Activated CD4-positive, alpha-beta memory T cell treated with anti-CD3 and anti-CD28 coated beads for 36 hours (primary cell): ENCODE data around the gene KBTBD13. TPM values are rescaled to one million over a fixed set of nuclear protein-coding genes. Genes with fewer than 3 reads are reported as not detected.
A peak's percentile ranks its signal among the peaks of the same experiment; 100 is the strongest.

Experiments
- CTCF ChIA-PET: fragments of 350-600 bp; sonication (Branson Sonifier 250); formaldehyde crosslinking; loops from one replicate; lab custom pipeline; 2021; ENCODE audit warnings: antibody characterized with exemption, inconsistent platforms; lab: Charles Lee
- POLR2A ChIA-PET: fragments of 350-600 bp; sonication (Branson Sonifier 250); formaldehyde crosslinking; loops from one replicate; lab custom pipeline; 2021; ENCODE audit warnings: antibody characterized with exemption; lab: Charles Lee
- DNase-seq: peaks from one replicate; pipeline ENCODE4 v3.0.0-alpha.2; 2020
- H3K27ac Mint-ChIP-seq: one replicate; pipeline ENCODE4 v1.8.0; 2021; ENCODE audit warnings: mixed read lengths
- H3K27me3 Mint-ChIP-seq: one replicate; pipeline ENCODE4 v1.8.0; 2021; ENCODE audit warnings: mixed read lengths
- H3K36me3 Mint-ChIP-seq: one replicate; pipeline ENCODE4 v1.8.0; 2021; ENCODE audit warnings: mixed read lengths
- H3K4me1 Mint-ChIP-seq: one replicate; pipeline ENCODE4 v1.8.0; 2021; ENCODE audit warnings: low read depth, mixed read lengths
- H3K4me3 Mint-ChIP-seq: one replicate; pipeline ENCODE4 v1.8.0; 2021; ENCODE audit warnings: mild to moderate bottlenecking, mixed read lengths
- H3K9me3 Mint-ChIP-seq: one replicate; pipeline ENCODE4 v1.8.0; 2021; ENCODE audit warnings: mixed read lengths
- intact Hi-C: fragments of 100-400 bp; cut with micrococcal nuclease; formaldehyde crosslinking; loops from one replicate; pipeline ENCODE4 v1.15.1; 2023
- total RNA-seq, 2 experiments: library from RNA; stranded (reverse); gene quantifications; one replicate each; pipeline ENCODE4 v1.2.3, GENCODE V29; 2021

The KBTBD13 gene
- total RNA-seq, 2 experiments from 2014 or later, result not detected

DNA sequence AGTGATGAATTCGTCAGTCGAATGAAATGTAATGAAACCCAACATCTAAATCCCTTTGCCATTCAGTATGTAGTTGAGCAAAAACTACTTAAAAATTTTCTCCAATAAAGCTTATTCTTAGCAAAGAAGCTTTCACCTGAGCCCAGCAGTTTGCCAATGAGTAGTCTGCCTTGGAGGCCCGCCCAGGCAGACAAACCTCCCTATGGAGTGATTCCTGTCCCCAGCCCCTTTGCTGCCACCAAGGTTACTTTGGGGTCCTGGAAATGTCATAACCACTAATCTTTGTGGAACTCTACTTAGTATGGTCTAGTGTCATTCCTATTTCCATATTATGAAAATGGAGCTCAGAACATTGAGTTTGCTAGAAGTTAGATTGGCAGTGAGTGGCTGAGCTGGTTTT, 26.4 kb downstream of the KBTBD13 start:
- Mint-ChIP-seq H3K27me3 (no peaks in the 10 kb centered on the region), H3K4me3 (no peak overlapping the region), H3K36me3 (peaks cover 27% of the 10 kb centered on the region), H3K27ac (no peak overlapping the region), H3K4me1 (peaks cover 5% of the 10 kb centered on the region), H3K9me3 (no peaks in the 10 kb centered on the region)
- no peak for DNase-seq
- ChIA-PET POLR2A (no interaction called here), CTCF (interaction anchor here (1.0 to 1.5 kb wide), 2 partner anchors 50 to 69 kb away, joined by 4 to 6 read pairs; no protein-coding TSS in a partner anchor)
- intact Hi-C loops, result no loop called here

DNA sequence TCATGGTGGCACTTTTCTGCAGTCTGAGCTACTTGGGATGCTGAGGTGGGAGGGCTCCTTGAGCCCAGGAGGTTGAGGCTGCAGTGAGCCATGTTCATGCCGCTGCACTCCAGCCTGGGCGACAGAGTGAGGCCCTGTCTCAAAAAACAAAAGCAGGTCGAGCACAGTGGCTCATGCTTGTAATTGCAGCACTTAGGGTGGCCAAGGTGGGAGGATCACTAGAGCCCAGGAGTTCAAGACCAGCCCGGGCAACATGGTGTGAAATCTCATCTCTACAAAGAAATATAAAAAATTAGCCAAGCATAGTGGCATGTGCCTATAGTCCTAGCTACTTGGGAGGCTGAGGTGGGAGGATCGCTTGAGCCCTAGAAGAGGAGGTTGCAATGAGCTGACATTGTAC, 28.5 kb downstream of the KBTBD13 start:
- POLR2A ChIA-PET, result no interaction called here
- H3K4me1 Mint-ChIP-seq, result peaks cover 5% of the 10 kb centered on the region
- CTCF ChIA-PET, result no interaction called here
- peaks cover 13% of the 10 kb centered on the region for H3K36me3 Mint-ChIP-seq
- H3K27me3 Mint-ChIP-seq, result no peaks in the 10 kb centered on the region
- intact Hi-C loops, result no loop called here
- H3K27ac Mint-ChIP-seq, result no peak overlapping the region
- no peak for DNase-seq
- H3K4me3 Mint-ChIP-seq, result no peak overlapping the region
- H3K9me3 Mint-ChIP-seq, result no peaks in the 10 kb centered on the region

DNA sequence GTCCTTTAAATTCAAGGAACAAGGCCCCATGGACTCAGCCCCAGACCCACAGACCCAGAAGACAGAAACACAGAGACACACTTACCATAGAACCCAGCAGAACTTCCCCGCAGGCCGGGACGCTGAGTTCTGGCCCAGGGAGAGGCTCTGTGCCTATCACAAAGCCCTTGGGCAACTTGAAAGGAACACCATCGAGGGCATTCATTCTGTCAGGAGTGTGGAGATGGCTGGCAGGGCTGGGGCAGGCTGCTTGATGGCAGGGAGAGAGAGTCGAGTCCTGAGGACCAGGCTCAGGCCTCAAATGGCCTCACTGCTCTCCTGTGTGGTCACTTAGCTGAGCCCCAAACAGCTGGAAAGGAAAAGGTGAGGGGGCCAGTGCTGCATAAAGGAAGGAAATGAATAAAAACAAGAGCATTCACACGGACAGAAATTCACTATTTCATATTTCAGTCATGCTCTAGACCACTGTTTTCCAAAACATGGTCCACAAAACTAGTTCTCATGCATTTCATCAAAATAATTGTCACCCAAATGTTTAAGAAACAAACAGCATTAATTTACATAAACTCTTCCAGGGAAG, 29.6 kb downstream of the KBTBD13 start:
- intact Hi-C loops, result no loop called here
- Mint-ChIP-seq H3K27ac (peak overlapping the region; percentile 25), H3K27me3 (no peaks in the 10 kb centered on the region), H3K36me3 (peaks cover 13% of the 10 kb centered on the region), H3K4me3 (no peak overlapping the region), H3K9me3 (no peaks in the 10 kb centered on the region), H3K4me1 (peaks cover 6% of the 10 kb centered on the region)
- ChIA-PET CTCF (interaction anchor here (1.0 kb wide), 1 partner anchor 28 kb away, joined by 3 read pairs; no protein-coding TSS in a partner anchor), POLR2A (no interaction called here)
- no peak for DNase-seq

DNA sequence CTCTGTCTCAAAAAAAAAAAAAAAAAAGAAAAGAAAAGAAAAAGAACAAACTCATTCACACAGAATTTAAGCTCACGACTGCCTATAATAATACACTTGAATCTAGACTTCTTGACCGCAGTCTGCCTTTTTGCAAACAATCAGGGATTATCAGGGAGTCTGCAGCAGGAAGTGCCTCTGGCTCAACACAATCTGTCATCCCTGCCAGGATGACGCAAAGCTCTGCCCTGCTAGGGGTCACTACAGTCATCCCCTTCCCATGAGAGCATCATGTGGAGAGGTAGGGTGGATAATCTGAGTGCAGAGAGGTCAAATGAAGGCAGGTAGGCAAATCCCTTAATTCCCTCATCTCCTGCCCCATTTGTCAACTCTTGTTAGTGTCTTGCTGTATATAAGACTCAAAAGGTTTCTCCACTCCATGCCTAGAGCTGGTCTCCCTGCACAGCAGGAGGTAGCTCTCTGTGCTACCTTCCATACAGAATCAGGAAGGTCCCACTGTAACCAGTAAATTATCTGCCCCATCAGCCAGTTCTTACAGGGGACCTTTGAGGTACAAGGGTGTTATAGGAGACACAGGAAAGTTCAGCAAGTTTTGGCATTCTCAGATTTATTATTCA, 34.2 kb downstream of the KBTBD13 start:
- Mint-ChIP-seq H3K27me3 (no peaks in the 10 kb centered on the region), H3K27ac (no peak overlapping the region), H3K4me1 (peaks cover 6% of the 10 kb centered on the region), H3K9me3 (no peaks in the 10 kb centered on the region), H3K36me3 (peaks cover 8% of the 10 kb centered on the region), H3K4me3 (no peak overlapping the region)
- intact Hi-C loops, result no loop called here
- DNase-seq, result no peak
- CTCF ChIA-PET, result interaction anchor here (2.5 kb wide), 1 partner anchor 10 kb away, joined by 10 read pairs; no protein-coding TSS in a partner anchor
- POLR2A ChIA-PET, result no interaction called here

DNA sequence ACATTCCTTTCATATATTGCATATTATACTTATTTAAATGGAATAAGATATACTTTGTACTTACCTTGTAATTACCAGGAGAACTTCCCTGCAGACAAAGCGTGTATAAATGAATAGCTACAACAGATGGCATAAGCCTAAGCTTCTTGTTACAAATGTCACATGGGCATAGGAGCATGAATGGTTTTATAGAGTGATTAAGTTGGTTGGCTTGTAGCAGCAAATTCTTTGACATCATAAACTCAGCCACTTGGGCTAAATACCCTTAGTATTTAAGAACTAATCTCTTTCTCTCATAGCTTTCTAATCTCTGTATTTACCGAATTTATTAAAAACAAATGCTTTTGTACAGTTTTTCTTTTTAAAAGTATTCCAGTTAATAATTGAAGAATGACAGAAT, 38.5 kb downstream of the KBTBD13 start, which contains the start of gene UBAP1L:
Gene UBAP1L (minus strand): TSS at position 115 of the 400 bp plus-strand sequence. CDS start 8,985 bp downstream, outside the sequence.
- no peak for DNase-seq
- H3K4me1 Mint-ChIP-seq, result peaks cover 2% of the 10 kb centered on the region
- H3K9me3 Mint-ChIP-seq, result no peaks in the 10 kb centered on the region
- ChIA-PET POLR2A (no interaction called here), CTCF (interaction anchor here (0.6 to 1.6 kb wide), 4 partner anchors 13 to 183 kb away, joined by 3 to 7 read pairs (median 4); no protein-coding TSS in a partner anchor)
- H3K27me3 Mint-ChIP-seq, result no peaks in the 10 kb centered on the region
- intact Hi-C loops, result no loop called here
- peaks cover 28% of the 10 kb centered on the region for H3K36me3 Mint-ChIP-seq
- H3K4me3 Mint-ChIP-seq, result no peak within 1 kb of the TSS
- no peak within 1 kb of the TSS for H3K27ac Mint-ChIP-seq

DNA sequence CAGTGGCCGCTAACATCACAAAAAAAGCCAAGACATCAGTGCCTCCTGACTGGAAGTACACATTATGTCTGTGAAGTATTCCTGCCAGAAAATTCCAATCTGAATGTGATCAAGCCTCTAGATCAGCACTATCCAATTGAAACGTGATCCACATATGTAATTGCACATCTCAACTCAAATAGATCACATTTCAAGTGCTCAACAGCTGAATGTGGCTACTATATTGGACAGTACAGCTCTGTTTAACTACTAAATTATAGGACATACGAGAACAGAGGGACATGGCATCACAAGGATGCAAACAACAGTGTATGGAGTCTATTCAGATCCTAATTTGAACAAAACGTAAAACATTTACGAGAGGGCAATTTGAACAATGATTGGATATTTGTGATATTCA, 39.0 kb downstream of the KBTBD13 start:
- H3K27ac Mint-ChIP-seq, result no peak overlapping the region
- intact Hi-C loops, result no loop called here
- H3K36me3 Mint-ChIP-seq, result peaks cover 28% of the 10 kb centered on the region
- no peak for DNase-seq
- H3K27me3 Mint-ChIP-seq, result no peaks in the 10 kb centered on the region
- H3K4me3 Mint-ChIP-seq, result no peak overlapping the region
- CTCF ChIA-PET, result interaction anchor here (1.4 to 1.6 kb wide), 2 partner anchors 14 to 182 kb away, joined by 3 to 7 read pairs; no protein-coding TSS in a partner anchor
- no peaks in the 10 kb centered on the region for H3K9me3 Mint-ChIP-seq
- H3K4me1 Mint-ChIP-seq, result peaks cover 2% of the 10 kb centered on the region
- POLR2A ChIA-PET, result no interaction called here

Other genes starting within 250 kb of the KBTBD13 start
- gene PLEKHO2, start 234.8 kb upstream of the KBTBD13 start, total RNA-seq, result 10 to 100 TPM; 15.3 to 15.6 TPM
- gene ANKDD1A, start 164.8 kb upstream of the KBTBD13 start, total RNA-seq, result 1 to 10 TPM; 6.3 to 6.6 TPM
- gene SPG21, start 86.8 kb upstream of the KBTBD13 start, total RNA-seq, result 10 to 100 TPM; 69.3 to 73.0 TPM
- gene MTFMT, start 47.1 kb upstream of the KBTBD13 start, total RNA-seq, result 10 to 100 TPM; 18.2 to 18.3 TPM
- gene SLC51B, start 31.4 kb upstream of the KBTBD13 start, total RNA-seq, result not detected
- gene RASL12, start 8.8 kb upstream of the KBTBD13 start, total RNA-seq, result not detected
- gene UBAP1L, start 38.5 kb downstream of the KBTBD13 start, total RNA-seq, result 1 to 10 TPM; 2.1 to 2.4 TPM
- 10 to 100 TPM; 32.8 to 33.0 TPM for gene PDCD7, start 57.1 kb downstream of the KBTBD13 start, total RNA-seq
- gene CLPX, start 108.6 kb downstream of the KBTBD13 start, total RNA-seq, result 10 to 100 TPM; 58.8 to 64.8 TPM
- gene CILP, start 134.7 kb downstream of the KBTBD13 start, total RNA-seq, result under 1 TPM in 1 of 2 experiments, not detected in 1; 0.05 TPM
- 10 to 100 TPM; 12.3 TPM for gene PARP16, start 210.1 kb downstream of the KBTBD13 start, total RNA-seq
- not detected for gene RNU5A-1, start 219.3 kb downstream of the KBTBD13 start, total RNA-seq
- gene RNU5B-1, start 227.9 kb downstream of the KBTBD13 start, total RNA-seq, result not detected